H1 (cell line): Measurements from ENCODE around the gene PLD3.

Source experiments
- POLR2AphosphoS5 ChIP-seq: IDR thresholded peaks from 2 replicates; pipeline ENCODE4 v1.6.1; 2011; ENCODE audit warnings: low read depth, low read length
- TEAD4 ChIP-seq: IDR thresholded peaks from 2 replicates; pipeline ENCODE4 v1.6.1; 2012; ENCODE audit warnings: low read depth, low read length, inconsistent platforms, mixed read lengths
- TF ChIP-seq, protein P1 (sequence below), 3 experiments: IDR thresholded peaks; 1 replicate in 2 of 3; 2 replicates in 1 of 3; pipeline versions ENCODE4 v1.5.1 to v1.6.1; 2011; ENCODE audit warnings: low read length in 3 of 3, mild to moderate bottlenecking in 3 of 3, inconsistent platforms in 2 of 3, low read depth in 1 of 3, moderate library complexity in 1 of 3; ENCODE audit not compliant: insufficient read depth in 1 of 3; ENCODE audit errors: control extremely low read depth in 1 of 3

DNA sequence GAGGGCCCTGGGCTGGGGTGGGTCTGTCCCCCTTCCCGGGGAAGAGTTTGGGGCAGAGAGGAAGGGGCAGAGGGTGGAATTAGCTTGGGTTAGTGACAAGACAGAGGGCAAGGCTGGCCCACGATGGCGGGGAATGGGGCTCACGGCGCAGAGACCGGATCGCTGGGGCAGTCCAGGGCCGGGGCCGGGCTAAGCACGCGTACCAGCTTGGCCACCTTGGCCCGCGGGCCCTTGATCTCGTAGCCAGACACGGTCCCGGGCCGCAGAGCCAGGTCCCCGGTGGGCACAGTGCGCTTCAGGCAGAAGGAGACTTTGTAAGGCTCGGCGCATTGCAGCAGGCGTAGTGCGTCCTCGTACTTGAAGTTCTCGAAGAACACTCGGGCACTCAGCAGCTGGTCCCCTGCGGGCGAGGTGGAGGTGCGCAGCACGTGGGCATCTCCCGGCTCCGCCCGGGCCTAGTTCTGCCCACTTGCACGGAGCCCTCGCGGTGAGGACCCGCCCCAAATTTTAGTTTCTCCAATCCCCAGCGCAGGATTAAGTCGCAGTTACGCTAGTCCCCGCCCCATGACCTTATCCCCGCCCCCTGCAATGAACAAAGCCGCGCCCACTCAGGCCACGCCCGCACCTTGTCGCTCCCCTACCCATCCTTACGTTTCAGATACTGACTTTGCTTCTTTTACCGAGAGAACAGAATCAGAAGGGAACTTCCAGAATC is 50.1 kb downstream of the PLD3 start:
- TF ChIP-seq POLR2AphosphoS5 (no peak), TEAD4 (no peak)
- TF ChIP-seq, protein P1, sequence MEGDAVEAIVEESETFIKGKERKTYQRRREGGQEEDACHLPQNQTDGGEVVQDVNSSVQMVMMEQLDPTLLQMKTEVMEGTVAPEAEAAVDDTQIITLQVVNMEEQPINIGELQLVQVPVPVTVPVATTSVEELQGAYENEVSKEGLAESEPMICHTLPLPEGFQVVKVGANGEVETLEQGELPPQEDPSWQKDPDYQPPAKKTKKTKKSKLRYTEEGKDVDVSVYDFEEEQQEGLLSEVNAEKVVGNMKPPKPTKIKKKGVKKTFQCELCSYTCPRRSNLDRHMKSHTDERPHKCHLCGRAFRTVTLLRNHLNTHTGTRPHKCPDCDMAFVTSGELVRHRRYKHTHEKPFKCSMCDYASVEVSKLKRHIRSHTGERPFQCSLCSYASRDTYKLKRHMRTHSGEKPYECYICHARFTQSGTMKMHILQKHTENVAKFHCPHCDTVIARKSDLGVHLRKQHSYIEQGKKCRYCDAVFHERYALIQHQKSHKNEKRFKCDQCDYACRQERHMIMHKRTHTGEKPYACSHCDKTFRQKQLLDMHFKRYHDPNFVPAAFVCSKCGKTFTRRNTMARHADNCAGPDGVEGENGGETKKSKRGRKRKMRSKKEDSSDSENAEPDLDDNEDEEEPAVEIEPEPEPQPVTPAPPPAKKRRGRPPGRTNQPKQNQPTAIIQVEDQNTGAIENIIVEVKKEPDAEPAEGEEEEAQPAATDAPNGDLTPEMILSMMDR (IDR thresholded peaks at IDR 0.05; ENCODE audit: control extremely low read depth in 1 of 3, insufficient read depth in 1 of 3, low read depth in 1 of 3, low read length in 3 of 3) = no peak
